Endodermal cell (in vitro differentiated cells): ENCODE results near the gene PRLH. TPM values are rescaled to one million over a fixed set of nuclear protein-coding genes. Genes with fewer than 3 reads are reported as not detected.
"Not testable (repeated sequence)": the region's sequence is repeated elsewhere in the genome, so short reads cannot be mapped to it uniquely, and the experiment has no call there.

Experiments used
- DNase-seq: peaks from one replicate; pipeline ENCODE4 v3.0.0-alpha.2; 2017
- H3K27ac ChIP-seq: 2 replicates; pipeline ENCODE4 v1.5.1; 2013; ENCODE audit warnings: mild to moderate bottlenecking, low read depth, low read length, moderate library complexity
- H3K27me3 ChIP-seq: 2 replicates; pipeline ENCODE4 v1.6.1; 2013; ENCODE audit warnings: mild to moderate bottlenecking, low read length, moderate library complexity; ENCODE audit not compliant: insufficient read depth, control insufficient read depth, poor library complexity, severe bottlenecking
- H3K36me3 ChIP-seq: 2 replicates; pipeline ENCODE4 v1.7.0; 2013; ENCODE audit warnings: mild to moderate bottlenecking, low read length, moderate library complexity; ENCODE audit not compliant: control insufficient read depth, insufficient read depth
- H3K4me1 ChIP-seq: one replicate; pipeline ENCODE4 v1.7.0; 2013; ENCODE audit warnings: low read length; ENCODE audit not compliant: control insufficient read depth, insufficient read depth
- H3K4me3 ChIP-seq: 2 replicates; pipeline ENCODE4 v1.5.1; 2013; ENCODE audit warnings: mild to moderate bottlenecking, low read length, moderate library complexity
- H3K9ac ChIP-seq: 2 replicates; pipeline ENCODE4 v1.6.1; 2013; ENCODE audit warnings: mild to moderate bottlenecking, low read length, moderate library complexity; ENCODE audit not compliant: poor library complexity, severe bottlenecking; ENCODE audit errors: extremely low read depth
- H3K9me3 ChIP-seq: 2 replicates; pipeline ENCODE4 v1.6.1; 2013; ENCODE audit warnings: mild to moderate bottlenecking, low read length, moderate library complexity; ENCODE audit not compliant: control insufficient read depth
- H3K27ac Mint-ChIP-seq: 2 replicates; pipeline ENCODE4 v1.8.0; 2020; ENCODE audit warnings: mixed read lengths
- H3K27me3 Mint-ChIP-seq: 2 replicates; pipeline ENCODE4 v1.8.0; 2021; ENCODE audit warnings: mild to moderate bottlenecking, mixed read lengths; ENCODE audit not compliant: insufficient read depth
- H3K36me3 Mint-ChIP-seq: 2 replicates; pipeline ENCODE4 v1.8.0; 2020; ENCODE audit warnings: low read depth, mixed read lengths
- H3K4me1 Mint-ChIP-seq: 2 replicates; pipeline ENCODE4 v1.8.0; 2020; ENCODE audit warnings: mixed read lengths
- H3K4me3 Mint-ChIP-seq: 2 replicates; pipeline ENCODE4 v1.8.0; 2020; ENCODE audit warnings: mild to moderate bottlenecking, moderate library complexity, mixed read lengths
- H3K9me3 Mint-ChIP-seq: 2 replicates; pipeline ENCODE4 v1.8.0; 2020; ENCODE audit warnings: mild to moderate bottlenecking, mixed read lengths
- WGBS, 2 experiments: methylation state at CpG; one replicate each; pipeline versions ENCODE4 v1.1.5 to v1.1.7; 2013; ENCODE audit warnings: missing lambda C conversion rate in 2 of 2, mixed read lengths in 1 of 2; ENCODE audit not compliant: insufficient coverage in 1 of 2, insufficient read length in 1 of 2; 5-methylcytosine and 5-hydroxymethylcytosine counted together
- total RNA-seq, 2 donors: library from RNA; stranded (reverse); fragmentation: NEBNext Ultra II Directional in 1 of 2; extraction: Animal tissue kit (Norgen Biotek cat#: 25700) in 1 of 2; gene quantifications; 2 replicates in 1 of 2; 3 replicates in 1 of 2; pipeline ENCODE4 v1.2.1, GENCODE V29; 2021
- TF ChIP-seq, protein P1 (sequence below): fragments of 200-600 bp; sonication (generic); conservative IDR thresholded peaks from 2 replicates; pipeline ENCODE4 v1.5.0; 2021; ENCODE audit warnings: antibody characterized with exemption, mild to moderate bottlenecking

PRLH gene
- total RNA-seq, 2 donors from 2014 or later: not detected

DNA sequence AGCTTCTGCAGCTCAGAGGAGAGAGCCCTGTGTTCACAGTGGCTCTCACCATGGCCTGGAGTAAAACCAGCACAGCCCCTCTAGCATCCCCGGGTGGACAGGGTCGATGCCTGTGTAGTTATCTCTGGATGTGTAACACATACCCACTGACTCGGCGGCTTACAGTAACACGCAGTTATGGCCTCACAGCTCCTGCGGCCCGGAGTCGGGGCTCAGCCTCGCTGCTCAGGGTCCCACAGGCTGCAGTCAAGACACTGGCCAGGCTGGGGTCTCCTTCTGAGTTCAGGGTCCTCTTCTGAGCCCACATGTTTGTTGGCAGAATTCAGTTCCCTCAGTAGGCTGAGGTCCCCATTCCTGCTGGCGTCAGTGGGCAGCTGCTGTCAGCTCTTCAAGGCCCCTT lies 26.7 kb downstream of the PRLH start:
- Mint-ChIP-seq H3K27me3 (no peaks in the 10 kb centered on the region), H3K27ac (peak overlapping the region; percentile 94), H3K9me3 (peaks cover 5% of the 10 kb centered on the region), H3K4me1 (peaks cover 56% of the 10 kb centered on the region), H3K36me3 (peaks cover 15% of the 10 kb centered on the region), H3K4me3 (no peak overlapping the region)
- 94 to 95% methylated on average over 10 of the region's 10 CpGs for WGBS, 2 experiments
- Histone ChIP-seq H3K4me3 (no peak overlapping the region), H3K36me3 (peaks cover 32% of the 10 kb centered on the region), H3K4me1 (peaks cover 21% of the 10 kb centered on the region), H3K9ac (no peak overlapping the region), H3K27ac (no peak overlapping the region), H3K9me3 (peaks cover 5% of the 10 kb centered on the region), H3K27me3 (no peaks in the 10 kb centered on the region)
- peak; percentile 51 for DNase-seq
- TF ChIP-seq, protein P1, sequence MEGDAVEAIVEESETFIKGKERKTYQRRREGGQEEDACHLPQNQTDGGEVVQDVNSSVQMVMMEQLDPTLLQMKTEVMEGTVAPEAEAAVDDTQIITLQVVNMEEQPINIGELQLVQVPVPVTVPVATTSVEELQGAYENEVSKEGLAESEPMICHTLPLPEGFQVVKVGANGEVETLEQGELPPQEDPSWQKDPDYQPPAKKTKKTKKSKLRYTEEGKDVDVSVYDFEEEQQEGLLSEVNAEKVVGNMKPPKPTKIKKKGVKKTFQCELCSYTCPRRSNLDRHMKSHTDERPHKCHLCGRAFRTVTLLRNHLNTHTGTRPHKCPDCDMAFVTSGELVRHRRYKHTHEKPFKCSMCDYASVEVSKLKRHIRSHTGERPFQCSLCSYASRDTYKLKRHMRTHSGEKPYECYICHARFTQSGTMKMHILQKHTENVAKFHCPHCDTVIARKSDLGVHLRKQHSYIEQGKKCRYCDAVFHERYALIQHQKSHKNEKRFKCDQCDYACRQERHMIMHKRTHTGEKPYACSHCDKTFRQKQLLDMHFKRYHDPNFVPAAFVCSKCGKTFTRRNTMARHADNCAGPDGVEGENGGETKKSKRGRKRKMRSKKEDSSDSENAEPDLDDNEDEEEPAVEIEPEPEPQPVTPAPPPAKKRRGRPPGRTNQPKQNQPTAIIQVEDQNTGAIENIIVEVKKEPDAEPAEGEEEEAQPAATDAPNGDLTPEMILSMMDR: no peak

DNA sequence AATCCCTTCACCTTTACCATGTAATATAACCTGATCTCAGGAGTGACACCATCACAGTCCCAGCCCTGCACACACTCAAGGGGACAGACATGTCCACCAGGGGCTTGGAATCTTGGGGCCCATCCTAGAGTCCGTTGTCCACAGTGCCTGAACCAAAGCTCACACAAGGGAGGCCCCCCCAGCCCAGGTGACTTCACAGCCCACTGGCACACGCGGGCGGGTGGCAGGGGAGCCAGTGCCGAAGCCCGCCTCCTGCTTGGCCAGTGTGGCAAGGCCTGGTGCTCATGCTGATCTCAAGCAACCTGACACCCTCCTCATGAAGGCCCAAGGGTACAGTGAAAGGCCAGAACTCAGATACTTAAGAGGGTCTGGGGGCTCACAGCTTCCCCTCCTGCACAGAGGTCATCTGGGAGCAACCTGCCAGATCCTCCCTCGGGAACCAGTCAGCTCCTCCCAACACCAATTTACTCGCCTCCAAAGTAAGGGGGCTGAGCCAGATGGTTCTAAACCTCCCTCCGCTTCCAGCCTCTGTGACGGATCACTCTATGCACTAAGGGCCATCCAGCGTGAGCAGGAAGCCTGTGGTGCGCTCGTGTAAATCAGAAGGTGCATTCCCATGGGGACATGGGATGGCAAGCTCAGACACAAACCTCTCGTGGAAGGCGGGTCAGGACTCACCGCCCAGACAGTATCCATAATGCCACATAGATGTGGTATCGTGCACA lies 27.4 kb downstream of the PRLH start:
- 75 to 79% methylated on average over 17 of the region's 17 CpGs for WGBS, 2 experiments
- peaks cover 21% of the 10 kb centered on the region for H3K4me1 ChIP-seq
- no peaks in the 10 kb centered on the region for H3K27me3 Mint-ChIP-seq
- H3K9me3 Mint-ChIP-seq: peaks cover 4% of the 10 kb centered on the region
- H3K4me3 ChIP-seq: peak overlapping the region; percentile 55
- peak overlapping the region; percentile 94 for H3K27ac Mint-ChIP-seq
- peaks cover 60% of the 10 kb centered on the region for H3K4me1 Mint-ChIP-seq
- TF ChIP-seq, protein P1: peak; percentile 28
- peaks cover 25% of the 10 kb centered on the region for H3K36me3 ChIP-seq
- peak overlapping the region; percentile 82 for H3K27ac ChIP-seq
- H3K9me3 ChIP-seq: no peaks in the 10 kb centered on the region
- H3K36me3 Mint-ChIP-seq: peaks cover 10% of the 10 kb centered on the region
- no peaks in the 10 kb centered on the region for H3K27me3 ChIP-seq
- H3K4me3 Mint-ChIP-seq: peak overlapping the region; percentile 41
- peak overlapping the region; percentile 68 for H3K9ac ChIP-seq
- peak; percentile 82 for DNase-seq

DNA sequence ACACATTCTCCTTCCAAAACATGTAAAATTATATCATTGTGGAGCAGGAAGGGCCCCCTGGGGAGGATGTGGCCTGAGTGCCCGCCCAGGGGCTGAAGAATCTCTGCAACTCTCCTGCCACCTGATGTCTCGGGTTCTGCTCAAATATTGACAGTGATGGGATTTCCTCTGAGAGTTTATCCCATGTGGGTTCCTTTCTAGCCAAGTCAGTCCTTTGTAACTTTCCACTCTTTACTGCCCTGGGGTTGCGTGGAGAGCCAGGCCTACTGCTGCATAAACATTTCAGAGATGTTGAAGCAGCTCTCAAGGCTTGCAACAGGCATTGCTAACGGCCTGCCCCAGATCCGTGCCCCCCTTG lies 28.1 kb downstream of the PRLH start:
- TF ChIP-seq, protein P1: no peak
- Histone ChIP-seq H3K9ac (peak overlapping the region; percentile 68), H3K27me3 (no peaks in the 10 kb centered on the region), H3K4me1 (peaks cover 21% of the 10 kb centered on the region), H3K36me3 (peaks cover 20% of the 10 kb centered on the region), H3K9me3 (no peaks in the 10 kb centered on the region), H3K27ac (peak overlapping the region; percentile 82), H3K4me3 (peak overlapping the region; percentile 55)
- Mint-ChIP-seq H3K27me3 (no peaks in the 10 kb centered on the region), H3K4me1 (peaks cover 67% of the 10 kb centered on the region), H3K4me3 (peak overlapping the region; percentile 41), H3K9me3 (peaks cover 3% of the 10 kb centered on the region), H3K36me3 (peaks cover 9% of the 10 kb centered on the region), H3K27ac (peak overlapping the region; percentile 94)
- 10 to 36% methylated on average over 4 to 5 of the region's 5 CpGs for WGBS, 2 experiments
- no peak for DNase-seq

DNA sequence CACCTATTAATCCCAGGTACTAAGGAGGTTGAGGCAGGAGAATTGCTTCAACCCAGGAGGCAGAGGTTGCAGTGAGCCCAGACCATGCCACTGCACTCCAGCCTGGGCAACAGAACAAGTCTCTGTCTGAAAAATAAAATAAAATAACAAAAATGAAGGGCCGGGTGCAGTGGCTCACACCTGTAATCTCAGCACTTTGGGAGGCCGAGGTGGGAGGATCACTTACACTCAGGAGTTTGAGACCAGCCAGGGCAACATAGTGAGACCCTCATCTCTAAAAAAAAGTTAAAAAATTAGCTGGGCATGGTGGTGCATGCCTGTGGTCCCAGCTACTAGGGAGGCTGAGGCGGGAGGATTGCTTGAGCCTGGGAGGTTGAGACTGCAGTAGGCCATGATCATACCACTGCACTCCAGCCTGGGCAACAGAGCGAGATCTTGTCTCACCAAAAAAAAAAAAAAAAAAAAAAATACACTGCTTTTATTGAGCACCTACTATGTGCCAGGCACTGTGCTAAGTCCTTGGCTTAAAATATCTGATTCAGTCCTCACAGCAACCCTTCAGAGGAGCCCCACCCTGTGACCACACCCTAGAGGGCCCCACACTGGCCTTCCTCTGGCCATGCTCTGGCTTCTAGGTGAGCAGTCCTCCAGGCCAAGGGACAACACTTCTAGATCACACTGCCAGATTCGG lies 29.6 kb downstream of the PRLH start:
- WGBS, 2 experiments: 90 to 93% methylated on average over 3 to 5 of the region's 5 CpGs
- Histone ChIP-seq H3K4me1 (peaks cover 30% of the 10 kb centered on the region), H3K9ac (peak overlapping the region; percentile 16), H3K36me3 (peaks cover 25% of the 10 kb centered on the region)
- Mint-ChIP-seq H3K27ac (peak overlapping the region; percentile 94), H3K4me1 (peaks cover 73% of the 10 kb centered on the region), H3K36me3 (peaks cover 12% of the 10 kb centered on the region)
- H3K9me3 Mint-ChIP-seq, H3K27me3 Mint-ChIP-seq, H3K9me3 ChIP-seq, H3K27ac ChIP-seq, DNase-seq, H3K4me3 Mint-ChIP-seq, H3K27me3 ChIP-seq, H3K4me3 ChIP-seq: not testable (repeated sequence)
